B cell (primary cell): Measurements from ENCODE around the gene PGAM5. TPM values are rescaled to one million over a fixed set of nuclear protein-coding genes. Genes with fewer than 3 reads are reported as not detected.
A peak's percentile ranks its signal among the peaks of the same experiment; 100 is the strongest.

Experiments
- ATAC-seq: fragments of 200-7000 bp; cut with Tn5 transposase; one replicate; pipeline ENCODE4 v1.10.0; 2021; ENCODE audit warnings: low read depth, mild to moderate bottlenecking, moderate number of reproducible peaks, moderate library complexity
- CTCF ChIA-PET: fragments of 350-600 bp; sonication (Branson Sonifier 250); formaldehyde crosslinking; loops from one replicate; lab custom pipeline; 2021; ENCODE audit warnings: antibody characterized with exemption, inconsistent platforms; lab: Charles Lee
- POLR2A ChIA-PET: fragments of 350-600 bp; sonication (Branson Sonifier 250); formaldehyde crosslinking; loops from one replicate; lab custom pipeline; 2021; ENCODE audit warnings: antibody characterized with exemption; lab: Charles Lee
- DNase-seq: peaks from one replicate; pipeline ENCODE4 v3.0.0; 2013
- H2AFZ ChIP-seq: 2 replicates; pipeline ENCODE4 v1.6.1; 2012; ENCODE audit warnings: mild to moderate bottlenecking, low read depth, low read length; ENCODE audit not compliant: insufficient read depth, poor library complexity, severe bottlenecking
- H3K27ac ChIP-seq, 2 donors: 1 replicate in 1 of 2; 2 replicates in 1 of 2; pipeline ENCODE4 v1.5.1; 2012 to 2013; ENCODE audit warnings: low read length in 2 of 2, mild to moderate bottlenecking in 2 of 2, moderate library complexity in 1 of 2
- H3K27me3 ChIP-seq, 4 experiments: fragments of 200-600 bp in 1 of 4; sonication (generic) in 1 of 4; replicated peaks in 1 of 4; 1 replicate in 2 of 4; 2 replicates in 2 of 4; pipeline versions ENCODE4 v1.6.1 to v1.7.0; 2013 to 2016; ENCODE audit warnings: low read length in 3 of 4, mild to moderate bottlenecking in 2 of 4, mixed read lengths in 1 of 4, moderate library complexity in 1 of 4; ENCODE audit not compliant: insufficient read depth in 4 of 4, control insufficient read depth in 3 of 4; ENCODE audit errors: control extremely low read depth in 1 of 4
- H3K36me3 ChIP-seq, 2 experiments: replicated peaks in 1 of 2; 1 replicate in 1 of 2; 2 replicates in 1 of 2; pipeline versions ENCODE4 v1.6.1 to v1.7.1; 2013; ENCODE audit warnings: low read length in 1 of 2; ENCODE audit not compliant: insufficient read depth in 2 of 2, control insufficient read depth in 1 of 2; ENCODE audit errors: control extremely low read depth in 1 of 2, extremely low read depth in 1 of 2
- H3K4me1 ChIP-seq, 2 donors: fragments of 200-600 bp in 1 of 2; sonication (generic) in 1 of 2; 1 replicate in 1 of 2; 2 replicates in 1 of 2; pipeline versions ENCODE4 v1.5.1 to v1.6.1; 2013 to 2017; ENCODE audit warnings: low read length in 2 of 2; ENCODE audit not compliant: control insufficient read depth in 2 of 2, insufficient read depth in 2 of 2
- H3K4me2 ChIP-seq: replicated peaks from 2 replicates; pipeline ENCODE3; 2012; ENCODE audit warnings: mild to moderate bottlenecking, low read depth, low read length; ENCODE audit not compliant: poor library complexity, severe bottlenecking
- H3K4me3 ChIP-seq, 5 experiments: fragments of 200-600 bp in 1 of 5; sonication (generic) in 1 of 5; 1 replicate in 3 of 5; 2 replicates in 2 of 5; pipeline versions ENCODE4 v1.5.1 to v1.7.0; 2011 to 2016; ENCODE audit warnings: low read length in 4 of 5, mild to moderate bottlenecking in 4 of 5, low read depth in 2 of 5, control low read depth in 1 of 5, moderate library complexity in 1 of 5; ENCODE audit not compliant: insufficient read depth in 1 of 5; ENCODE audit errors: control extremely low read depth in 1 of 5, extremely low read depth in 1 of 5
- H3K79me2 ChIP-seq: fragments of 200-600 bp; sonication (generic); one replicate; pipeline ENCODE4 v1.6.0; 2016; ENCODE audit warnings: low read length; ENCODE audit not compliant: control insufficient read depth, insufficient read depth
- H3K9ac ChIP-seq: fragments of 200-600 bp; sonication (generic); 2 replicates; pipeline ENCODE4 v1.6.1; 2017; ENCODE audit warnings: mild to moderate bottlenecking, low read length, moderate library complexity
- H3K9me3 ChIP-seq, 3 donors: one replicate each; pipeline versions ENCODE4 v1.6.1 to v1.7.1; 2013; ENCODE audit warnings: low read length in 2 of 3; ENCODE audit not compliant: control insufficient read depth in 2 of 3, insufficient read depth in 1 of 3; ENCODE audit errors: control extremely low read depth in 1 of 3
- H4K20me1 ChIP-seq: 2 replicates; pipeline ENCODE4 v1.6.0; 2012; ENCODE audit warnings: mild to moderate bottlenecking, low read length; ENCODE audit not compliant: insufficient read depth, control insufficient read depth, poor library complexity, severe bottlenecking
- H3K27ac Mint-ChIP-seq: one replicate; pipeline ENCODE4 v1.8.0; 2021; ENCODE audit warnings: mixed read lengths
- H3K27me3 Mint-ChIP-seq: one replicate; pipeline ENCODE4 v1.8.0; 2021; ENCODE audit warnings: mixed read lengths
- H3K4me1 Mint-ChIP-seq: one replicate; pipeline ENCODE4 v1.8.0; 2021; ENCODE audit warnings: mixed read lengths
- H3K4me3 Mint-ChIP-seq: one replicate; pipeline ENCODE4 v1.8.0; 2021; ENCODE audit warnings: mixed read lengths
- H3K9me3 Mint-ChIP-seq: one replicate; pipeline ENCODE4 v1.8.0; 2022; ENCODE audit warnings: mixed read lengths; ENCODE audit not compliant: insufficient read depth
- EZH2 ChIP-seq: IDR thresholded peaks from 2 replicates; pipeline ENCODE4 v1.6.1; 2012; ENCODE audit warnings: borderline replicate concordance, low read depth, mild to moderate bottlenecking, moderate library complexity, low read length; ENCODE audit not compliant: insufficient read depth, poor library complexity, severe bottlenecking
- whole genome bisulfite sequencing: methylation state at CpG from one replicate; pipeline ENCODE4 v1.1.5; 2013; ENCODE audit warnings: missing lambda C conversion rate; ENCODE audit not compliant: insufficient coverage; 5-methylcytosine and 5-hydroxymethylcytosine counted together
- intact Hi-C: fragments of 100-400 bp; cut with micrococcal nuclease; formaldehyde crosslinking; loops from one replicate; pipeline ENCODE4 v1.10.0; 2022
- polyA plus RNA-seq: library from polyadenylated mRNA; depleted of rRNA; stranded (reverse); fragments of >200 nt; gene quantifications from 2 replicates; pipeline ENCODE4 v1.2.3, GENCODE V29; 2012
- total RNA-seq, 2 donors: library from RNA; stranded (reverse); fragments of 120-200 nt in 1 of 2; gene quantifications; 1 replicate in 1 of 2; 2 replicates in 1 of 2; pipeline versions ENCODE4 v1.2.3 to v1.2.4, GENCODE V29; 2013 to 2022
- TF ChIP-seq, protein P1 (sequence below): fragments of 200-600 bp; IDR thresholded peaks from one replicate; pipeline ENCODE4 v1.8.0; 2022; ENCODE audit warnings: antibody characterized with exemption, mild to moderate bottlenecking

PGAM5 gene
- total and polyA plus RNA-seq, 2 donors (not counting 1 experiment from before 2014, with no cell fraction given) = 14.6 to 29.9 TPM

DNA sequence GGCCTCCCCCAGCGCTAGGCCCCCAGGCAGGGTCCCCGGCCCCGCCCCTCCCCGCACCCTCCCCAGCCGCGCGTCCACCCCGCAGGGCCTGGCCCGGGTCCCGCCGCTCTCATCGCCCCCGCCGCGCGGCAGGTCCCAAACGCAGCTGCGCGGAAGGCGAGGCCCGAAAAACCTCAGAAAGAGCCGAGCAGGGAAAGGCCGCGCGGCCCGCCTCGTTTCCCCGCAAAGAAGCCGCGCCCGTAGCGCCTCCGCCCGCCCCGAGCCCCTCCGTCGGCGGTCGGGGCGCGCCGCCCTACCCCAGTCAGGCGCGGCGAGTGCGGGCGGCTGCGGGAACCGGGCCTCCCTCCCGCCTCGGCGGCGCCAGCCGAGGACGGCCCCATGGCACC is 23.8 kb upstream of the PGAM5 start:
- POLR2A ChIA-PET = no interaction called here
- H3K27me3 ChIP-seq = no peaks in the 10 kb centered on the region
- H3K4me2 ChIP-seq = peak overlapping the region; percentile 87
- Mint-ChIP-seq H3K27me3 (no peaks in the 10 kb centered on the region), H3K9me3 (no peaks in the 10 kb centered on the region), H3K4me3 (peak overlapping the region; percentile 87), H3K27ac (peak overlapping the region; percentile 71), H3K4me1 (peaks cover 20% of the 10 kb centered on the region)
- no peak for DNase-seq
- intact Hi-C loops = loop anchor here (1.0 to 5.0 kb wide), 3 partner anchors 23 to 200 kb away; partner anchors contain the start of genes CHFR and PGAM5
- peaks cover 13% of the 10 kb centered on the region for H4K20me1 ChIP-seq
- H3K9ac ChIP-seq = peak overlapping the region; percentile 68
- no peak for ATAC-seq
- H3K36me3 ChIP-seq = no peaks in the 10 kb centered on the region
- peaks cover 36% of the 10 kb centered on the region for H3K79me2 ChIP-seq
- CTCF ChIA-PET = no interaction called here
- WGBS = under 1% methylated on average over 52 of the region's 55 CpGs
- H3K9me3 ChIP-seq = no peaks in the 10 kb centered on the region
- peaks cover 8 to 12% of the 10 kb centered on the region in 2 donors for H3K4me1 ChIP-seq
- H2AFZ ChIP-seq = peak overlapping the region; percentile 75
- TF ChIP-seq EZH2 = no peak
- TF ChIP-seq, protein P1, sequence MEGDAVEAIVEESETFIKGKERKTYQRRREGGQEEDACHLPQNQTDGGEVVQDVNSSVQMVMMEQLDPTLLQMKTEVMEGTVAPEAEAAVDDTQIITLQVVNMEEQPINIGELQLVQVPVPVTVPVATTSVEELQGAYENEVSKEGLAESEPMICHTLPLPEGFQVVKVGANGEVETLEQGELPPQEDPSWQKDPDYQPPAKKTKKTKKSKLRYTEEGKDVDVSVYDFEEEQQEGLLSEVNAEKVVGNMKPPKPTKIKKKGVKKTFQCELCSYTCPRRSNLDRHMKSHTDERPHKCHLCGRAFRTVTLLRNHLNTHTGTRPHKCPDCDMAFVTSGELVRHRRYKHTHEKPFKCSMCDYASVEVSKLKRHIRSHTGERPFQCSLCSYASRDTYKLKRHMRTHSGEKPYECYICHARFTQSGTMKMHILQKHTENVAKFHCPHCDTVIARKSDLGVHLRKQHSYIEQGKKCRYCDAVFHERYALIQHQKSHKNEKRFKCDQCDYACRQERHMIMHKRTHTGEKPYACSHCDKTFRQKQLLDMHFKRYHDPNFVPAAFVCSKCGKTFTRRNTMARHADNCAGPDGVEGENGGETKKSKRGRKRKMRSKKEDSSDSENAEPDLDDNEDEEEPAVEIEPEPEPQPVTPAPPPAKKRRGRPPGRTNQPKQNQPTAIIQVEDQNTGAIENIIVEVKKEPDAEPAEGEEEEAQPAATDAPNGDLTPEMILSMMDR = no peak
- peak overlapping the region in 4 of 5 experiments; percentile 29 to 64 (median 60) for H3K4me3 ChIP-seq
- peak overlapping the region in 1 of 2 donors; percentile 56 for H3K27ac ChIP-seq
